ENCODE results near the gene TMEM101.

DNA sequence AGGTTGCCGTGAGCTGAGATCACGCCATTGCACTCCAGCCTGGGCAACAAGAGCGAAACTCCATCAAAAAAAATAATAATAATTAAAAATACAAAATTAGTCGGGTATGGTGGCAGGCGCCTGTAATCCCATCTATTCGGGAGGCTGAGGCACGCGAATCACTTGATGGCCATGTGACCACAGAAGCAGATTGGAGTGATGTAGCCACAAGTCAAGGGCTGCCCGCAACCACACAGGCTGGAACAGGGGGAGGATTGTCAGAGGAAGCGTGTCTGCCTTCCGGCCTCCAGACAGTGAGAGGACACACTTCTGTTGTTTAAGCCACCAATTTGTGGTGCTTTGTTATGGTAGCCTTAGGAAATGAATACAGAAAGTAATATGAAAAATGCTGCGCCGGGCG, 22.1 kb downstream of the TMEM101 start:
- no peak for TF ChIP-seq EZH2 (IDR thresholded peaks at IDR 0.05; ENCODE audit: borderline replicate concordance, low read depth, low read length, poor library complexity, severe bottlenecking)
- TF ChIP-seq, protein P1, sequence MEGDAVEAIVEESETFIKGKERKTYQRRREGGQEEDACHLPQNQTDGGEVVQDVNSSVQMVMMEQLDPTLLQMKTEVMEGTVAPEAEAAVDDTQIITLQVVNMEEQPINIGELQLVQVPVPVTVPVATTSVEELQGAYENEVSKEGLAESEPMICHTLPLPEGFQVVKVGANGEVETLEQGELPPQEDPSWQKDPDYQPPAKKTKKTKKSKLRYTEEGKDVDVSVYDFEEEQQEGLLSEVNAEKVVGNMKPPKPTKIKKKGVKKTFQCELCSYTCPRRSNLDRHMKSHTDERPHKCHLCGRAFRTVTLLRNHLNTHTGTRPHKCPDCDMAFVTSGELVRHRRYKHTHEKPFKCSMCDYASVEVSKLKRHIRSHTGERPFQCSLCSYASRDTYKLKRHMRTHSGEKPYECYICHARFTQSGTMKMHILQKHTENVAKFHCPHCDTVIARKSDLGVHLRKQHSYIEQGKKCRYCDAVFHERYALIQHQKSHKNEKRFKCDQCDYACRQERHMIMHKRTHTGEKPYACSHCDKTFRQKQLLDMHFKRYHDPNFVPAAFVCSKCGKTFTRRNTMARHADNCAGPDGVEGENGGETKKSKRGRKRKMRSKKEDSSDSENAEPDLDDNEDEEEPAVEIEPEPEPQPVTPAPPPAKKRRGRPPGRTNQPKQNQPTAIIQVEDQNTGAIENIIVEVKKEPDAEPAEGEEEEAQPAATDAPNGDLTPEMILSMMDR (conservative IDR thresholded peaks at IDR 0.05; ENCODE audit: low read depth, low read length): no peak

All from A673 (cell line).